Fibroblast of upper back skin (primary cell): ENCODE results near the gene MICALL2.
A peak's percentile ranks its signal among the peaks of the same experiment; 100 is the strongest.

ENCODE experiments used
- DNase-seq: peaks from one replicate; pipeline ENCODE4 v3.0.0-alpha.2; 2013

MICALL2 gene

GRCh38 chr7:1431634-1432380 is 27.5 kb downstream of the MICALL2 start:
- DNase-seq, result no peak

GRCh38 chr7:1431226-1431625 is 28.0 kb downstream of the MICALL2 start:
- DNase-seq, result no peak

DNA sequence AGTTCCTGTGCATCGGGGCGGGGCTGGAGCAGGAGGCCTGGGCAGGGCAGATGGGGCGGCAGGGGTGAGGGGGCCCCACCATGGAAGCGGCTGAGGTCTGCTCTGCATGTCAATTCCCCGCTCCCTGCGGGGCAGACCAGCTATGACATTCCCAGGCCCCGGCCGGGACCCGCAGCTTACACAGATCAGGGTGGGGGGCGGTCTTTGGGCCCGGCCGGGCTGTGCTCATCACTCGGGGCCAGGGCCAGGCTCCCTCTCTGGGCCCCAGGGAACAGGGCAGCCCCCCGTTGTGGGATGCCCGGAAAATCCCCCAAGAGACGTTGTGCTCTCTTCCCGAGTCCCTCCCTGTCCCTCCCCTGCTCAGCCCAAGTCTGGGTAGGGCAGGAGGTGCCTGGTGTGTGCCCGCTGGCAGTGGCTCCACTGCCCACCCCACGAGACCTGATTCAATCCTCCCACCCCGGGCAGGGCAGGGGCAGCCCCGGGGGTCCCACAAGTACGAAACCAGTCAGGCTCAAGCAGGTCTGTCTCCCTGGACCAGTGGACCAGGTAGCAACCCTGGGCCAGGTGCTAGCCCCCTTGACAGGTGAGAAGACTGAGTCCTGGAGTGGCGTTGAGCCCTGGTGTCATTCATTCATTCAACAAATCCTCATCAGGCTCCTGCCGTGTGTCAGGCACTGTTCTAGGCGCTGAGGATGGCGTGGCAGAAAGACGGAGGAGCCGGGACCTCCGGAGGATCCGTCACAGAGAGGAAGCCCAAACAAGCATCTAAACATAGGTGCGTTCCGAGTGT is 29.0 kb downstream of the MICALL2 start:
- no peak for DNase-seq

DNA sequence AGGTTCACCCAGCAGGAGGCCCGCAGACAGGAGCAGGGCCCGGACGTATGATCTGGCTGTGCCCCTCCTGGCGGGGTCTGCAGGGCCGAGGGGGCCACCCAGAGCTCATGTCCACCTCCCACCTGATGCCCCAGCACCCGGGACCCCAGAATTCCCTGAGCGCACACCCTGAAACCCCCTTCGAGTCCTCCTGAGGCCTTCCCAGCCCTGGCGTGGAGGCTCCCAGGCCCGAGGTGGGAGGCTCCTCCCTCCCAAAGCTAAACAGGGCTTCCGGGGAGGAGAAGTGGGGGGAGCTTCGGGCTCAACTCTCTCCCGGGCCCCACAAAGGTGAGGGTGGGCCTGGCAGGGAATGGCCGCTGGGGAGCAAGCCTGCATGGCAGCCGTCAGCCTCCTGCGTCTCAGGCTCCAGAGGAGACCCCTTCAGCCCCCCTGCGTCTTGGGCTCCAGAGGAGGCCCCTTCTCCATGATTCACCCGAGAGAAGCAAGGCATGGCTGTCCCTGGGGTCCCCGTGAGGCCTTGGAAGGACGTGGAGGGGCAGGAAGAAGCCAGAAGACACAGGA is 30.2 kb downstream of the MICALL2 start:
- peak; percentile 11 for DNase-seq

- DNase-seq, result no peak
These were observed 32.1 kb downstream of the MICALL2 start for GRCh38 chr7:1427064-1427657.

DNA sequence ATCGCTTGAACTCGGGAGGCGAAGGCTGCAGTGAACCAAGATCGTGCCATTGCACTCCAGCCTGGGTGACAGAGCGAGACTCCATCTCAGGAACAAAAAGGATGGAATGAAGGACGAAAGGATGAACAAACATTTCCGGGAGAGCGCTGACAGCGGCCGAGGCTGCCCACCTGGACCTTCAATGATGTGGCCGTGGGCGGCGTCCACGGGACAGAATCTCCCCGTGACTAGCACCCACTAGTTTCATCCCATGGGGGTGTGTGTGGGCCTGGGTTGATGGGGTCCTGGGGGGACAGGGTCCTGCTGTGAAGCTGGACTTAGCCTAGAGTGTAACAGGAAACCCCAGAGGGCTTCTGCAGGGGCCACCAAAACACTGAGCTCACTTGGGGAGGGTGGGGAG is 32.8 kb downstream of the MICALL2 start:
- DNase-seq, result no peak

GRCh38 chr7:1425292-1426136 is 33.8 kb downstream of the MICALL2 start:
- DNase-seq, result no peak

- DNase-seq, result no peak
These were observed 35.2 kb downstream of the MICALL2 start for GRCh38 chr7:1424041-1424440.

DNA sequence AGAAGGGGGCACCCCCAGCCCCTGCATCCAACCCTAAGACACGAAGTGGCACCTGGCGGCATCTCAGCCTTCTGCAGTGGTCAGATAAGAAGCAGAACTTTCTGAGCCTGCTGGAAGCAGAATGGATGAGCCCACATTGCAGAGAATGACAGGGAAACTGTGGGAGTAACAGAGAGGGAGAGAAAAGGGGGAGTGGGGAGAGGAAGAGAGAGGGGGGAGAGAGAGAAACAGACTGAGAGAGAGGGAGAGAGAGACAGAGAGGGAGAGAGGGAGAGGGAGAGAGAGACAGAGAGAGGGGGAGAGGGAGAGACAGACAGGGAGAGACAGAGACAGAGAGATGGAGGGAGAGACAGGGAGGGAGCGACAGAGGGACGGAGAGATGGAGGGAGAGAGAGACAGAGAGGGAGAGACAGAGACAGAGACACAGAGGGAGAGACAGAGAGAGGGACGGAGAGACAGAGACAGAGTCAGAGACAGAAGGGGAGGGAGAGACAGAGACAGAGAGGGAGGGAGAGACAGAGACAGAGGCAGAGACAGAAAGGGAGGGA is 35.9 kb downstream of the MICALL2 start:
- no peak for DNase-seq

DNA sequence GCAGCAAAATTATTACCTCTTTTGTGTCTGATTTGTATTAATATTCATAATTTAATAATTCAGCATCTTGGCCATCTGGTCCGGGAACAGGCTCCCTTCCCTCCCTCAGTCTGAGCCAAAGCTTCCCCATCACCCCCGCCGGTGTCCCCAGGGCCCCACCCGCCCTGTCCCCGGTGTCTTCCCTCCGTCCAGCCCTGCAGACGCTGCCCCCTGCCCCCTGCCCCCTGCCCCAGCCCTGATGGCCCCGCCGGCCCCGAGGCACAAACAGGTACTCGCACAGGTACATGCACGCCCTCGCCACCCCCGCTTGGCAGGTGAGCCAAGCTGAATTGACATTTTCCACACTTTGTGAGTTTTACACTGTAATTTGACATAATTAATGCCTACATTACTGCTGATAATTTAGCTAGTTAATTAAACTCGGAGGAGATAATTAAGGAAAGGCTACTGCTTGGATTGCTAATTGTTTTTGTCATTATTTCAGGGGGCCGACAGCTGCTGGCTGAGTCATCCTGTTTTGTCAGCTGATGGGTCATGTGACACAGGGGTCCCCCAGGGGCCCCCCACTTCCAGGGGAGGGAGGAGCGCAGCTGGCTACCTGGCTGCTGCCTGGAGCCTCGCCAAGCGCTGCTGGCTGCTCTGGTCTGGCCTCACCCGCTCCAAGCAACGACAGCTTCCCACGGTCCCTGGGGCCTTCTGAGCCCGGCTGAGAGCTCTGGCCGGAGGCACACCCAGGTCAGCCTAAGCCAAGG is 36.6 kb downstream of the MICALL2 start:
- DNase-seq, result no peak

- DNase-seq, result no peak
These were observed 37.3 kb downstream of the MICALL2 start for GRCh38 chr7:1421946-1422345.

GRCh38 chr7:1421020-1421790 is 38.1 kb downstream of the MICALL2 start:
- no peak for DNase-seq

- no peak for DNase-seq
These were observed 39.6 kb downstream of the MICALL2 start for GRCh38 chr7:1419688-1420087.

GRCh38 chr7:1419310-1419634 is 40.0 kb downstream of the MICALL2 start:
- no peak for DNase-seq

DNA sequence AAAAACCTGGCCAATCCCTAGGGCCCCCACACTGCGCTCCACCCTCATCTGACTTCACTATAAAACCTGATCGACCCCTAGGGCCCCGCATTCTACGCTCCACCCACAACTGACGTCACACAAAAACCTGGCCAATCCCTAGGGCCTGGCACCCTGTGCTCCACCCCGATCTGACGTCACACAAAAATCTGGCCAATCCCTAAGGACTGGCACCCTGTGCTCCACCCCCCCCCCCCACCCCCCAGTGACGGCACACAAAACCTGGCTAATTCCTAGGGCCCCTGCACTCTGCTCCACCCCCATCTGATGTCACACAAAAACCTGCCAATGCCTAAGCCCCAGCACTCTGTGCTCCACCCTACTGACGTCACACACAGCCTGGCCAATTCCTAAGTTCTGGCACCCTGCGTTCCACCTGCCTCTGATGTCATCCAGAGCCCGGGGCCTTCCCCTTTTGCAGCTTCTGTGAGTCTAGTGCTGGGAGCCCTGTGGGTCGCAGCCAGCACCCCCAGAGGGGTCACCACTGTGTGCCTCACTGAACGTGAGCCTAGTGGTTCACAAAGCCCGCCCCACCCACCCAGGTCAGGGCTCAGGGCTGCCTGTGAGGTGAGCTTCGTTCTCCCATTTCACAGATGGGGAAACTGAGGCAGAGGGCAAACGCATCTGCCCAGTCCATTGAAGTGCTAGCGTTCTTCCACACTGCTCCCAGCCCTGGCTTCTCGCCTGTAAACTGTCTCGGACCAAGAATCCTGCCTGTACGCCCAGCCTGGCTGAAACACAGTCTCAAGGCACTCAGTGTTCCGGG is 40.6 kb downstream of the MICALL2 start:
- DNase-seq, result no peak

DNA sequence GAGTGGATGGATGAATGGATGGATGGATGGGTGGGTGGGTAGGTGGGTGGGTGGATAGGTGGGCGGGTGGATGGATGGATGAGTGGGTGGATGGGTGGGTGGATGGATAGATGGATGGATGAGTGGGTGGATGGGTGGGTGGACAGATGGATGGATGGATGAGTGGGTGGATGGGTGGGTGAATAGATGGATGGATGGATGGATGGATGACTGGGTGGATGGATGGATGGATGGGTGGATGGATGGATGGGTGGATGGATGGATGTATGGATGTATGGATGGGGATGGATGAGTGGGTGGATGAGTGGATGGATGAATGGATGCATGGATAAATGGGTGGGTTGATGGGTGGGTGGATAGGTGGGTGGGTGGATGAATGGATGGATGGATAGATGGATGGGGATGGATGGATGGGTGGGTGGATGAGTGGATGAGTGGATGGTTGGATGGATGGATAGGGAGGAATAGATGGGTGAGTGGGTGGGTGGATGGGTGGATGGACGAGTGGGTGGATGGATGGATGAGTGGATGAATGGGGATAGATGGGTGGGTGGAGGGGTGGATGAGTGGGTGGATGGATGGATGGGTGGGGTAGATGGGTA is 43.8 kb downstream of the MICALL2 start:
- DNase-seq, result no peak

- no peak for DNase-seq
These were observed 45.2 kb downstream of the MICALL2 start for GRCh38 chr7:1413936-1414639.

- peak; percentile 65 for DNase-seq
These were observed 46.7 kb downstream of the MICALL2 start for GRCh38 chr7:1412322-1413261.
